ENCODE data around the gene FARSB.

DNA sequence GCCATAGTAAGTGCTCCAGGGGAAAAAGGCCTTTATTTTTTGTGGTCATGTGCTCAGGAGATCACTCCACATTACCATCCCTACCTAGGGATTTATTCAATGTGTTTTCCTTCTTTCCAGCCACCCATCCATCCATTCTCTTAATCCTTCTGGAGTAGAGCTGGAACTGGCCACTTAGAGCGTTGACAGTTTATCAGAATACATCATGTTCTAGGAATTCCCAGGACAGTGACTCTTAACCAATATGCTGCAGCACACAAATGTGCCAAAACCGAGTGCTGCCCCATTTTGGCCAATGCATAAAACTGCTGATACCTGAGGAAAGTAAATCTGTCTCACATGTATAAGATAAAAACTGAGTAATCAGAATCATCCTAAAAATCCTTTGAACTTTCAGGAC, 63.7 kb downstream of the FARSB start:
- TF ChIP-seq EZH2phosphoT487 (IDR thresholded peaks at IDR 0.05; ENCODE audit: low read depth, severe bottlenecking, unreplicated experiment) (no peak), EZH2 (IDR thresholded peaks at IDR 0.05; ENCODE audit: borderline replicate concordance) (no peak)
- TF ChIP-seq, protein P1, sequence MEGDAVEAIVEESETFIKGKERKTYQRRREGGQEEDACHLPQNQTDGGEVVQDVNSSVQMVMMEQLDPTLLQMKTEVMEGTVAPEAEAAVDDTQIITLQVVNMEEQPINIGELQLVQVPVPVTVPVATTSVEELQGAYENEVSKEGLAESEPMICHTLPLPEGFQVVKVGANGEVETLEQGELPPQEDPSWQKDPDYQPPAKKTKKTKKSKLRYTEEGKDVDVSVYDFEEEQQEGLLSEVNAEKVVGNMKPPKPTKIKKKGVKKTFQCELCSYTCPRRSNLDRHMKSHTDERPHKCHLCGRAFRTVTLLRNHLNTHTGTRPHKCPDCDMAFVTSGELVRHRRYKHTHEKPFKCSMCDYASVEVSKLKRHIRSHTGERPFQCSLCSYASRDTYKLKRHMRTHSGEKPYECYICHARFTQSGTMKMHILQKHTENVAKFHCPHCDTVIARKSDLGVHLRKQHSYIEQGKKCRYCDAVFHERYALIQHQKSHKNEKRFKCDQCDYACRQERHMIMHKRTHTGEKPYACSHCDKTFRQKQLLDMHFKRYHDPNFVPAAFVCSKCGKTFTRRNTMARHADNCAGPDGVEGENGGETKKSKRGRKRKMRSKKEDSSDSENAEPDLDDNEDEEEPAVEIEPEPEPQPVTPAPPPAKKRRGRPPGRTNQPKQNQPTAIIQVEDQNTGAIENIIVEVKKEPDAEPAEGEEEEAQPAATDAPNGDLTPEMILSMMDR (IDR thresholded peaks at IDR 0.05; ENCODE audit: poor library complexity) = no peak
